Measurements from ENCODE around the gene NUP88. TPM values are rescaled to one million over a fixed set of nuclear protein-coding genes. Genes with fewer than 3 reads are reported as not detected.

The NUP88 gene
- total RNA-seq, 2 experiments from 2014 or later, result 97.2 to 105 TPM

GRCh38 chr17:5380491-5381135 lies 38.8 kb downstream of the NUP88 start:
- POLR2A ChIA-PET, result interaction anchor here (1.2 kb wide), 1 partner anchor 10 kb away, joined by 3 read pairs; no protein-coding TSS in a partner anchor
- H3K27ac Mint-ChIP-seq, result peak overlapping the region; percentile 23
- H3K9me3 Mint-ChIP-seq (ENCODE audit: insufficient read depth), result no peaks in the 10 kb centered on the region
- CTCF ChIA-PET, result interaction anchor here (1.2 to 3.1 kb wide), 2 partner anchors 10 to 73 kb away, joined by 3 to 12 read pairs; no protein-coding TSS in a partner anchor
- peaks cover 63% of the 10 kb centered on the region for H3K36me3 Mint-ChIP-seq (ENCODE audit: low read depth)
- DNase-seq (no peak), ATAC-seq (no peak)
- no peak overlapping the region for H3K4me3 Mint-ChIP-seq
- H3K4me1 Mint-ChIP-seq (ENCODE audit: low read depth), result no peaks in the 10 kb centered on the region
- H3K27me3 Mint-ChIP-seq (ENCODE audit: low read depth), result no peaks in the 10 kb centered on the region

GRCh38 chr17:5379351-5380107 lies 39.9 kb downstream of the NUP88 start:
- CTCF ChIA-PET, result interaction anchor here (0.6 to 3.1 kb wide), 3 partner anchors 11 to 182 kb away, joined by 3 to 12 read pairs (median 3); no protein-coding TSS in a partner anchor
- H3K4me1 Mint-ChIP-seq (ENCODE audit: low read depth), result no peaks in the 10 kb centered on the region
- H3K4me3 Mint-ChIP-seq, result no peak overlapping the region
- no peaks in the 10 kb centered on the region for H3K27me3 Mint-ChIP-seq (ENCODE audit: low read depth)
- ATAC-seq, result no peak
- no peak for DNase-seq
- H3K36me3 Mint-ChIP-seq (ENCODE audit: low read depth), result peaks cover 65% of the 10 kb centered on the region
- peak overlapping the region; percentile 48 for H3K27ac Mint-ChIP-seq
- H3K9me3 Mint-ChIP-seq (ENCODE audit: insufficient read depth), result no peaks in the 10 kb centered on the region
- POLR2A ChIA-PET, result no interaction called here

GRCh38 chr17:5378566-5379207 lies 40.8 kb downstream of the NUP88 start:
- ChIA-PET POLR2A (no interaction called here), CTCF (interaction anchor here (1.5 to 3.1 kb wide), 2 partner anchors 12 to 181 kb away, joined by 3 to 12 read pairs; no protein-coding TSS in a partner anchor)
- Mint-ChIP-seq H3K4me3 (no peak overlapping the region), H3K9me3 (ENCODE audit: insufficient read depth) (no peaks in the 10 kb centered on the region), H3K4me1 (ENCODE audit: low read depth) (no peaks in the 10 kb centered on the region), H3K36me3 (ENCODE audit: low read depth) (peaks cover 60% of the 10 kb centered on the region), H3K27ac (peak overlapping the region; percentile 37), H3K27me3 (ENCODE audit: low read depth) (no peaks in the 10 kb centered on the region)
- no peak for ATAC-seq
- no peak for DNase-seq

GRCh38 chr17:5373112-5373511 lies 46.4 kb downstream of the NUP88 start:
- Mint-ChIP-seq H3K27me3 (ENCODE audit: low read depth) (no peaks in the 10 kb centered on the region), H3K4me3 (no peak overlapping the region), H3K9me3 (ENCODE audit: insufficient read depth) (no peaks in the 10 kb centered on the region), H3K36me3 (ENCODE audit: low read depth) (peaks cover 47% of the 10 kb centered on the region), H3K4me1 (ENCODE audit: low read depth) (no peaks in the 10 kb centered on the region), H3K27ac (peak overlapping the region; percentile 32)
- ChIA-PET POLR2A (interaction anchor here (0.6 to 0.8 kb wide), 2 partner anchors 40 to 1243 kb away, joined by 3 to 4 read pairs; no protein-coding TSS in a partner anchor), CTCF (no interaction called here)
- ATAC-seq (no peak), DNase-seq (no peak)

- Mint-ChIP-seq H3K27ac (no peak overlapping the region), H3K27me3 (ENCODE audit: low read depth) (no peaks in the 10 kb centered on the region), H3K9me3 (ENCODE audit: insufficient read depth) (no peaks in the 10 kb centered on the region), H3K36me3 (ENCODE audit: low read depth) (peaks cover 42% of the 10 kb centered on the region), H3K4me1 (ENCODE audit: low read depth) (no peaks in the 10 kb centered on the region), H3K4me3 (no peak overlapping the region)
- ATAC-seq, result no peak
- ChIA-PET CTCF (no interaction called here), POLR2A (no interaction called here)
- no peak for DNase-seq
These were observed 49.1 kb downstream of the NUP88 start for GRCh38 chr17:5370411-5370810.

GRCh38 chr17:5365831-5366230 lies 53.6 kb downstream of the NUP88 start:
- ChIA-PET CTCF (no interaction called here), POLR2A (interaction anchor here (0.6 kb wide), 1 partner anchor 75 kb away, joined by 3 read pairs; no protein-coding TSS in a partner anchor)
- no peaks in the 10 kb centered on the region for H3K27me3 Mint-ChIP-seq (ENCODE audit: low read depth)
- peaks cover 37% of the 10 kb centered on the region for H3K36me3 Mint-ChIP-seq (ENCODE audit: low read depth)
- DNase-seq, result no peak
- no peaks in the 10 kb centered on the region for H3K4me1 Mint-ChIP-seq (ENCODE audit: low read depth)
- no peak overlapping the region for H3K27ac Mint-ChIP-seq
- no peak overlapping the region for H3K4me3 Mint-ChIP-seq
- no peak for ATAC-seq
- H3K9me3 Mint-ChIP-seq (ENCODE audit: insufficient read depth), result no peaks in the 10 kb centered on the region

GRCh38 chr17:5364696-5365095 lies 54.8 kb downstream of the NUP88 start:
- no peaks in the 10 kb centered on the region for H3K9me3 Mint-ChIP-seq (ENCODE audit: insufficient read depth)
- no peak overlapping the region for H3K27ac Mint-ChIP-seq
- ChIA-PET CTCF (no interaction called here), POLR2A (no interaction called here)
- H3K4me1 Mint-ChIP-seq (ENCODE audit: low read depth), result no peaks in the 10 kb centered on the region
- H3K4me3 Mint-ChIP-seq, result no peak overlapping the region
- no peaks in the 10 kb centered on the region for H3K27me3 Mint-ChIP-seq (ENCODE audit: low read depth)
- peaks cover 34% of the 10 kb centered on the region for H3K36me3 Mint-ChIP-seq (ENCODE audit: low read depth)
- ATAC-seq (no peak), DNase-seq (no peak)

GRCh38 chr17:5364156-5364555 lies 55.3 kb downstream of the NUP88 start:
- CTCF ChIA-PET, result no interaction called here
- ATAC-seq, result no peak
- POLR2A ChIA-PET, result interaction anchor here (0.5 kb wide), 1 partner anchor 55 kb away, joined by 3 read pairs; the partner anchor contains the start of genes NUP88 and RPAIN
- Mint-ChIP-seq H3K27me3 (ENCODE audit: low read depth) (no peaks in the 10 kb centered on the region), H3K27ac (no peak overlapping the region), H3K4me3 (no peak overlapping the region), H3K9me3 (ENCODE audit: insufficient read depth) (no peaks in the 10 kb centered on the region), H3K36me3 (ENCODE audit: low read depth) (peaks cover 30% of the 10 kb centered on the region), H3K4me1 (ENCODE audit: low read depth) (no peaks in the 10 kb centered on the region)
- DNase-seq, result no peak

GRCh38 chr17:5362162-5362811 lies 57.2 kb downstream of the NUP88 start:
- Mint-ChIP-seq H3K4me1 (ENCODE audit: low read depth) (no peaks in the 10 kb centered on the region), H3K27ac (no peak overlapping the region), H3K4me3 (no peak overlapping the region), H3K27me3 (ENCODE audit: low read depth) (no peaks in the 10 kb centered on the region), H3K9me3 (ENCODE audit: insufficient read depth) (no peaks in the 10 kb centered on the region), H3K36me3 (ENCODE audit: low read depth) (peaks cover 25% of the 10 kb centered on the region)
- CTCF ChIA-PET, result interaction anchor here (0.6 to 1.5 kb wide), 2 partner anchors 11 to 204 kb away, joined by 4 to 5 read pairs; no protein-coding TSS in a partner anchor
- ATAC-seq, result no peak
- POLR2A ChIA-PET, result no interaction called here
- no peak for DNase-seq

- H3K36me3 Mint-ChIP-seq (ENCODE audit: low read depth), result peaks cover 25% of the 10 kb centered on the region
- no peak for ATAC-seq
These were observed 58.0 kb downstream of the NUP88 start for GRCh38 chr17:5361426-5361825.

GRCh38 chr17:5355421-5356129 lies 63.9 kb downstream of the NUP88 start:
- no peaks in the 10 kb centered on the region for H3K4me1 Mint-ChIP-seq (ENCODE audit: low read depth)
- ATAC-seq (no peak), DNase-seq (no peak)
- H3K27ac Mint-ChIP-seq, result peak overlapping the region; percentile 17
- CTCF ChIA-PET, result no interaction called here
- no peak overlapping the region for H3K4me3 Mint-ChIP-seq
- H3K27me3 Mint-ChIP-seq (ENCODE audit: low read depth), result no peaks in the 10 kb centered on the region
- H3K9me3 Mint-ChIP-seq (ENCODE audit: insufficient read depth), result no peaks in the 10 kb centered on the region
- H3K36me3 Mint-ChIP-seq (ENCODE audit: low read depth), result peaks cover 31% of the 10 kb centered on the region
- POLR2A ChIA-PET, result no interaction called here

More at GRCh38 chr17:5361426-5361825, 58.0 kb downstream of the NUP88 start:
- CTCF ChIA-PET, result no interaction called here
- Mint-ChIP-seq H3K4me3 (no peak overlapping the region), H3K4me1 (ENCODE audit: low read depth) (no peaks in the 10 kb centered on the region), H3K27ac (no peak overlapping the region), H3K9me3 (ENCODE audit: insufficient read depth) (no peaks in the 10 kb centered on the region), H3K27me3 (ENCODE audit: low read depth) (no peaks in the 10 kb centered on the region)
- DNase-seq, result no peak
- POLR2A ChIA-PET, result no interaction called here

Measured in activated CD8-positive, alpha-beta T cell treated with anti-CD3 and anti-CD28 coated beads, Interleukin-2, amount 10 ng/mL, durations not matched to agents 7 days and 5 days (primary cell).